ENCODE measurements around the gene GPR176.

GPR176 gene

DNA sequence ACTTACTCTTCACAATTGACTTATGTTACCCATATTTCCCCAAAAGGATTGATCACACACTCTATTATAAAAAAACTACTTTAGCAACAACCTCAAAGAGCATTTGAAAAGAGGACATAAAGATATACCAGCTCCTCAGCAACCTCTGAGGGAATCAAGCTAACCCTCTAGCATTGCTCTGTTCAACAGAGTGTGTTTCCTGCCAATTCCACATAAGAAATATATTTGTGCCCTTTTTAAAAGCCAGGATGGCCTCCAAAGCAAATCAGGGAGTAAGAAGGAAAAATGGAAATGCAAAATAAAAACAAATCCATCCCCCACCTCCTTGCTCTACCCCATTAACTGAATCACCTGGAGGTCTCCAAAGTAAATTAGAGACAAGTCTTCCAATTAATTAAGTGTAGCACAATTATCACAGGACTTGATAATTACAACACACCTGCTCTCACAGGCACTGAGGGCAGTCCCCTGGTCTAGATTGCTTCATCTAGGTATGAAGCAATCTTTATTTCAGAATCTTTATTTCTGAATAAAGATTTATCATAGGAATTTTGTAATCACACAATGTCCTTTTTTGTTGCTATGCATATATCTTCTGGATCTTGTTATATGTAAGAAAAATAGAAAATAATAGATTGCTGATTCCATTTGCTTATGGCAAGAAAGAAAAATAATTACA is 34.8 kb downstream of the GPR176 start:
- DNase-seq (ENCODE audit: extremely low read depth, low read depth): no peak
- TF ChIP-seq, protein P1, sequence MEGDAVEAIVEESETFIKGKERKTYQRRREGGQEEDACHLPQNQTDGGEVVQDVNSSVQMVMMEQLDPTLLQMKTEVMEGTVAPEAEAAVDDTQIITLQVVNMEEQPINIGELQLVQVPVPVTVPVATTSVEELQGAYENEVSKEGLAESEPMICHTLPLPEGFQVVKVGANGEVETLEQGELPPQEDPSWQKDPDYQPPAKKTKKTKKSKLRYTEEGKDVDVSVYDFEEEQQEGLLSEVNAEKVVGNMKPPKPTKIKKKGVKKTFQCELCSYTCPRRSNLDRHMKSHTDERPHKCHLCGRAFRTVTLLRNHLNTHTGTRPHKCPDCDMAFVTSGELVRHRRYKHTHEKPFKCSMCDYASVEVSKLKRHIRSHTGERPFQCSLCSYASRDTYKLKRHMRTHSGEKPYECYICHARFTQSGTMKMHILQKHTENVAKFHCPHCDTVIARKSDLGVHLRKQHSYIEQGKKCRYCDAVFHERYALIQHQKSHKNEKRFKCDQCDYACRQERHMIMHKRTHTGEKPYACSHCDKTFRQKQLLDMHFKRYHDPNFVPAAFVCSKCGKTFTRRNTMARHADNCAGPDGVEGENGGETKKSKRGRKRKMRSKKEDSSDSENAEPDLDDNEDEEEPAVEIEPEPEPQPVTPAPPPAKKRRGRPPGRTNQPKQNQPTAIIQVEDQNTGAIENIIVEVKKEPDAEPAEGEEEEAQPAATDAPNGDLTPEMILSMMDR (IDR thresholded peaks at IDR 0.05; ENCODE audit: low read depth, low read length): no peak

DNA sequence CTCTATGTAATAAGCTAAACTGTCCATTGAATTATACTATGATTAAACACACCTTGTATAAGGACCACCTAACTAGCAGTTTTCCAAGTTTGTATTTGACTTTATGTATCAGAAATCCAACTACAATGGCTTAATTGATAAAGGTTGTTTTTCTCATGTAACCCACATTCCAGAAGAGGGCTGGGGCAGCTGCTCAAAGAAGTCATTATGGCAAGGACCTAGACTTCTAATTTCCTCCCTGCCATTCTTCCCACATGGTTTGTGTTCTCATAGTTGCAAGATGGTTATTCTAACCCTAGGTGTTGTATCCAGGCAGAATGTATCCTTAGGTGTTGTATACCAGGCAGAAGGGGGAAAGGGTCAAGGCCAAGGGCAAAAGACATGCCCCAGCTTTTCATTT is 35.7 kb downstream of the GPR176 start:
- no peak for DNase-seq (ENCODE audit: extremely low read depth, low read depth)
- TF ChIP-seq, protein P1 (IDR thresholded peaks at IDR 0.05; ENCODE audit: low read depth, low read length): no peak

DNA sequence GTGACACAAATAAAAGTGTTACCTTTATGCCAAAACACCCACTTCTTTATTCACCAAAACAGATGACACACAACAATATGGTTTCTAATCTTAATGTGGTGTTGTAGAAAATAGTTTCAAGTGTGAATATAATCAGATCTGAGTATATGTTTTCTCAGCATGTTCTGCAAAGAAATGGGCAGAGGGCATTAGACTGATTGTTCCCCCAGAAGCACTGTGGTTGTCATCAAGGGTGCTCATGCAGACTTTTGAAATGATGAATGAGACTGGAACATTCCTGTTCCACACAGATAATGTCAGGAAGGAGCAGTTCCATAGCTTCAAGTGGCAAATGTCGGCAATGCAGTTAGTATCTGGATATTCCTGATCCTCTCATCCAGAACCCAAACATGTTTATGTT is 37.5 kb downstream of the GPR176 start:
- no peak for DNase-seq (ENCODE audit: extremely low read depth, low read depth)
- TF ChIP-seq, protein P1 (IDR thresholded peaks at IDR 0.05; ENCODE audit: low read depth, low read length): no peak

DNA sequence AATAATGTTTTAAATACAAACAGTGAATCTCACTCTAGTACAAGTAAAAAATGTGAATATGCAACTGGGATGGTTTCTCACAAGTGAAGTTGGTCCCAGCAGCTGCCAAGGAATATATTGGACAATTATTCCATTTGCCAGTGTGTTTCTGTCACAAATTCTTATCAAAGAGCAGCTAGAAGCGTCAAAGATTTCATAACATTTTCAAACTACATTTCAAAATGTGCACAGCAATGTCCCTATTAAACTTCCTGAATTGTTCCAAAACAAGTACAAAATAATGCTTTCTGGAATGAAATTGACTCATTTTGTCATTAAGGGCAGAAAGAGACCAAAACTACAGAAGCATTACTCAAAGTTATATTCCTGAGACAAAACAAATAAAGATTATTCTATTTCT is 38.3 kb downstream of the GPR176 start:
- no peak for DNase-seq (ENCODE audit: extremely low read depth, low read depth)
- TF ChIP-seq, protein P1 (IDR thresholded peaks at IDR 0.05; ENCODE audit: low read depth, low read length): no peak

DNA sequence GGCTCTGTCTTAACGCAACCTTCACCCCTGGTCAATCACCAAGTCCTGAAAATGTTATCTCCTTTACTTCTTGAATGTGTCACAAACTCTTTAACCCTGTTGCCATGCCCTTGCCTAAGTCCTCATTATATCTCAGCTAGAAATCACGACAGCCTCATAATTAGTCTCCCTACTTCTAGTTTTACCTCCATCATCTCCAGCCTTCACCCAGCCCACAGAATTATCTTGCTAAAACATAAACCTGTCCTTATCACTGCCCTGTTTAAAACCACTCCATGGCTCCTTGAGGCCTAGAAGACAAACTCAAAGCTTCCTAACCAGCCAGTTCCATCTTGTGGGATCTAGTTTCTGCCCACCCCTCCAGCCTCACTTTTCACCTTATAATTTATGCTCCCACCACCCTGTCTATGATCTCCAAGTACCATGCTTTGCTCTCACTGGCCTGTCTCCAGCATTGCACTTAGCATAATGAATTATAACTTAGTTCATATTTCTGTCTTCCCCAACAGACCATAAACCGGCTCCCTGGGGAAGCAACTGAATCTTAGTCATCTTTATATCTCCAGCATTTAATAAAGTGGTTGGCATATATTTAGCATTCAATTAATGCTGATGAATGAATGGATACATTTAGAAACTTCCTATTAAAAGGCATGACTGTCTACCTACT is 39.2 kb downstream of the GPR176 start:
- no peak for DNase-seq (ENCODE audit: extremely low read depth, low read depth)
- TF ChIP-seq, protein P1 (IDR thresholded peaks at IDR 0.05; ENCODE audit: low read depth, low read length): no peak

DNA sequence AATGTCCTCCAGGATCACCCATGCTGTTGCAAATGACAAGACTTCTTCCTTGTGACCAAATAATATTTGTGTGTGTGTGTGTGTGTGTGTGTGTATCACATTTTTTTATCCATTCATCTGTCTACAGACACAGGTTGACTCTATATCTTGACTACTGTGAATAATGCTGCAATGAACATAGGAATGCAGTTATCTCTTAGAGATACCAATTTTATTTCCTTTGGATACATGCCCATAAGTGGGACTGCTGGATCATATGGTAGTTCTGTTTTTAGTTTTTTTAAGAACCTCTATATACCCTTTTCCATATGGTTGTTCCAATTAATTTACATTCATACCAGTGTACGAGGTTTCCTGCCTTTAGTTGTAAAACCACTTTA is 41.7 kb downstream of the GPR176 start:
- TF ChIP-seq, protein P1 (IDR thresholded peaks at IDR 0.05; ENCODE audit: low read depth, low read length): no peak
- DNase-seq (ENCODE audit: extremely low read depth, low read depth): no peak

DNA sequence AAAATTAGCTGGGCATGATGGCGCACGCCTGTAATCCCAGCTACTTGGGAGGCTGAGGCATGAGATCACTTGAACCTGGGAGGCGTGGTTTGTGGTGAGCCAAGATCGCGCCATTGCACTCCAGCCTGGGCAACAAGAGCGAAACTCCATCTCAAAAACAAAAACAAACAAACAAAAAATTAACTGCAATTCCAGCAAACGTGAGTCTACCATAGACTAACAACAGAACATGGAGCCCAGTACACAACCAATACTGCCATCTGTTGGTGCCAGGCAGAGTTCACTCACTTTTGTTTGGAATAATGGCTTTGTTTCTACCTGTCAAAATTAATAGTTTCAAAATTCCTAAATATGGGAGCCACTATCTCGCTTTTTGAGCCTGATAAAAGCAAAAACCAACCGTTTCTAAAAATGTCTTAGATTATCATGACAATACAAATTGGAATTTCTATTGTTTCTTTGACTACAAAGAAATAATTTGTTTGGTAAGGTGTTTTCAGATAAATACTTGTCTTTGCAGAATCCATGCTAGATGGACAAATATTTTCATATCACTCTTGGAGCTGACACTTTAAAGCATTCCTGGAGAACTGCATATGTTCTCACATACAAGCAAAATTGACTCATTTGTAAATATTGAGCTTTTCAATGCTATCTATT is 45.0 kb downstream of the GPR176 start:
- TF ChIP-seq, protein P1 (IDR thresholded peaks at IDR 0.05; ENCODE audit: low read depth, low read length): peak; percentile 50
- DNase-seq (ENCODE audit: extremely low read depth, low read depth): no peak
